ENCODE measurements around the gene PDE4A.

The PDE4A gene

GRCh38 chr19:10412257-10412977, 7.9 kb upstream of the PDE4A start:
- DNase-seq: no peak
- no peak for TF ChIP-seq GATA1 (IDR thresholded peaks at IDR 0.05; ENCODE audit: low read depth, low read length)

- DNase-seq: no peak
- TF ChIP-seq POLR2A (IDR thresholded peaks at IDR 0.05; ENCODE audit: low read length) (peak; percentile 44), GATA1 (IDR thresholded peaks at IDR 0.05; ENCODE audit: low read depth, low read length) (no peak)
These were observed 4.3 kb upstream of the PDE4A start for GRCh38 chr19:10416083-10416379.

GRCh38 chr19:10416380-10417257, 3.7 kb upstream of the PDE4A start:
- peak; percentile 42 for TF ChIP-seq POLR2A (IDR thresholded peaks at IDR 0.05; ENCODE audit: low read length)
- TF ChIP-seq GATA1 (IDR thresholded peaks at IDR 0.05; ENCODE audit: low read depth, low read length): no peak
- DNase-seq: peak; percentile 97 to 99

- no peak for DNase-seq
- TF ChIP-seq GATA1 (IDR thresholded peaks at IDR 0.05; ENCODE audit: low read depth, low read length): no peak
- TF ChIP-seq POLR2A (IDR thresholded peaks at IDR 0.05; ENCODE audit: low read length): no peak
These were observed 2.6 kb upstream of the PDE4A start for GRCh38 chr19:10417541-10418234.

GRCh38 chr19:10418235-10418484, 2.2 kb upstream of the PDE4A start:
- TF ChIP-seq GATA1 (IDR thresholded peaks at IDR 0.05; ENCODE audit: low read depth, low read length): no peak
- no peak for TF ChIP-seq POLR2A (IDR thresholded peaks at IDR 0.05; ENCODE audit: low read length)
- DNase-seq: no peak

GRCh38 chr19:10418485-10419199, 1.7 kb upstream of the PDE4A start:
- DNase-seq: no peak
- no peak for TF ChIP-seq GATA1 (IDR thresholded peaks at IDR 0.05; ENCODE audit: low read depth, low read length)
- no peak for TF ChIP-seq POLR2A (IDR thresholded peaks at IDR 0.05; ENCODE audit: low read length)

- no peak for TF ChIP-seq GATA1 (IDR thresholded peaks at IDR 0.05; ENCODE audit: low read depth, low read length)
- TF ChIP-seq POLR2A (IDR thresholded peaks at IDR 0.05; ENCODE audit: low read length): no peak
- DNase-seq: no peak
These were observed 1.1 kb upstream of the PDE4A start for GRCh38 chr19:10419200-10419645.

GRCh38 chr19:10419646-10420443, 493 bp upstream of the PDE4A start:
- peak; percentile 67 to 87 for DNase-seq
- no peak for TF ChIP-seq POLR2A (IDR thresholded peaks at IDR 0.05; ENCODE audit: low read length)
- TF ChIP-seq GATA1 (IDR thresholded peaks at IDR 0.05; ENCODE audit: low read depth, low read length): no peak

GRCh38 chr19:10421240-10422045, 1.1 kb downstream of the PDE4A start:
- TF ChIP-seq GATA1 (IDR thresholded peaks at IDR 0.05; ENCODE audit: low read depth, low read length): no peak
- TF ChIP-seq POLR2A (IDR thresholded peaks at IDR 0.05; ENCODE audit: low read length): no peak
- DNase-seq: no peak

- no peak for DNase-seq
- TF ChIP-seq POLR2A (IDR thresholded peaks at IDR 0.05; ENCODE audit: low read length) (no peak), GATA1 (IDR thresholded peaks at IDR 0.05; ENCODE audit: low read depth, low read length) (no peak)
These were observed 1.7 kb downstream of the PDE4A start for GRCh38 chr19:10422046-10422461.

- DNase-seq: no peak
- no peak for TF ChIP-seq POLR2A (IDR thresholded peaks at IDR 0.05; ENCODE audit: low read length)
- TF ChIP-seq GATA1 (IDR thresholded peaks at IDR 0.05; ENCODE audit: low read depth, low read length): no peak
These were observed 2.5 kb downstream of the PDE4A start for GRCh38 chr19:10422846-10423245.

GRCh38 chr19:10424011-10424637, 3.8 kb downstream of the PDE4A start:
- TF ChIP-seq POLR2A (IDR thresholded peaks at IDR 0.05; ENCODE audit: low read length): peak; percentile 9
- no peak for TF ChIP-seq GATA1 (IDR thresholded peaks at IDR 0.05; ENCODE audit: low read depth, low read length)
- DNase-seq: peak; percentile 78 to 85
